ENCODE measurements around the gene CNNM1. TPM values are rescaled to one million over a fixed set of nuclear protein-coding genes. Genes with fewer than 3 reads are reported as not detected.

The CNNM1 gene
- total RNA-seq, 1 donor from 2014 or later = 0.35 TPM

- peak; percentile 44 for TF ChIP-seq CTCF (IDR thresholded peaks at IDR 0.05)
- Histone ChIP-seq H3K4me1 (peaks cover 4% of the 10 kb centered on the region), H3K36me3 (no peaks in the 10 kb centered on the region), H3K9me3 (no peaks in the 10 kb centered on the region), H3K4me3 (no peak overlapping the region), H3K27ac (no peak overlapping the region), H3K27me3 (ENCODE audit: low read depth) (peaks cover 9% of the 10 kb centered on the region)
- DNase-seq (no peak), ATAC-seq (peak; percentile 53 to 58)
- intact Hi-C loops (cut with DNase I) = no loop called here
These were observed 41.8 kb downstream of the CNNM1 start for GRCh38 chr10:99370993-99371392.

- Histone ChIP-seq H3K36me3 (no peaks in the 10 kb centered on the region), H3K4me3 (no peak overlapping the region), H3K27me3 (ENCODE audit: low read depth) (peaks cover 9% of the 10 kb centered on the region), H3K9me3 (no peaks in the 10 kb centered on the region), H3K27ac (no peak overlapping the region), H3K4me1 (peaks cover 4% of the 10 kb centered on the region)
- intact Hi-C loops (cut with DNase I) = no loop called here
- DNase-seq (no peak), ATAC-seq (no peak)
- no peak for TF ChIP-seq CTCF (IDR thresholded peaks at IDR 0.05)
These were observed 43.6 kb downstream of the CNNM1 start for GRCh38 chr10:99372546-99373271.

- no peak overlapping the region for H3K4me3 ChIP-seq
- intact Hi-C loops (cut with DNase I) = no loop called here
- TF ChIP-seq CTCF (IDR thresholded peaks at IDR 0.05) = no peak
- ATAC-seq (no peak), DNase-seq (no peak)
- peaks cover 4% of the 10 kb centered on the region for H3K4me1 ChIP-seq
- H3K27me3 ChIP-seq (ENCODE audit: low read depth) = peaks cover 9% of the 10 kb centered on the region
- no peak overlapping the region for H3K27ac ChIP-seq
- no peaks in the 10 kb centered on the region for H3K9me3 ChIP-seq
- no peaks in the 10 kb centered on the region for H3K36me3 ChIP-seq
These were observed 45.4 kb downstream of the CNNM1 start for GRCh38 chr10:99374526-99374925.

GRCh38 chr10:99374972-99375371 lies 45.8 kb downstream of the CNNM1 start:
- Histone ChIP-seq H3K36me3 (no peaks in the 10 kb centered on the region), H3K9me3 (no peaks in the 10 kb centered on the region), H3K27ac (no peak overlapping the region), H3K4me3 (no peak overlapping the region), H3K27me3 (ENCODE audit: low read depth) (peaks cover 9% of the 10 kb centered on the region), H3K4me1 (peaks cover 4% of the 10 kb centered on the region)
- intact Hi-C loops (cut with DNase I) = no loop called here
- ATAC-seq (no peak), DNase-seq (no peak)
- no peak for TF ChIP-seq CTCF (IDR thresholded peaks at IDR 0.05)

GRCh38 chr10:99375426-99375825 lies 46.3 kb downstream of the CNNM1 start:
- H3K4me3 ChIP-seq = no peak overlapping the region
- ATAC-seq = no peak
- H3K27me3 ChIP-seq (ENCODE audit: low read depth) = peaks cover 9% of the 10 kb centered on the region
- H3K4me1 ChIP-seq = peaks cover 4% of the 10 kb centered on the region
- TF ChIP-seq CTCF (IDR thresholded peaks at IDR 0.05) = no peak
- H3K36me3 ChIP-seq = no peaks in the 10 kb centered on the region
- no peak overlapping the region for H3K27ac ChIP-seq
- intact Hi-C loops (cut with DNase I) = no loop called here
- no peak for DNase-seq
- H3K9me3 ChIP-seq = no peaks in the 10 kb centered on the region
